SK-N-MC (cell line): ENCODE measurements around the gene LGR5.

Experiments
- EZH2 ChIP-seq: fragments of 200-600 bp; sonication (generic); IDR thresholded peaks from one replicate; pipeline ENCODE4 v1.6.1; 2017; ENCODE audit warnings: antibody characterized with exemption
- FOXP2 ChIP-seq: optimal IDR thresholded peaks from 2 replicates; pipeline ENCODE3; 2011; ENCODE audit warnings: mild to moderate bottlenecking, moderate library complexity; ENCODE audit not compliant: insufficient read depth; ENCODE audit errors: extremely low read length, control extremely low read depth
- POLR2AphosphoS5 ChIP-seq: IDR thresholded peaks from 2 replicates; pipeline ENCODE4 v1.6.1; 2012; ENCODE audit warnings: mild to moderate bottlenecking, low read depth, low read length, borderline replicate concordance

GRCh38 chr12:71475280-71475679 is 35.7 kb downstream of the LGR5 start:
- TF ChIP-seq POLR2AphosphoS5, result no peak
- no peak for TF ChIP-seq EZH2
- no peak for TF ChIP-seq FOXP2
